Fibroblast of lung (primary cell): Measurements from ENCODE around the gene CERKL.

Experiments used
- CTCF ChIP-seq, 2 donors: IDR thresholded peaks in 1 of 2; conservative IDR thresholded peaks in 1 of 2; 1 replicate in 1 of 2; 2 replicates in 1 of 2; pipeline ENCODE4 v1.5.1; 2011 to 2012; ENCODE audit warnings: low read length in 2 of 2, control low read depth in 1 of 2, inconsistent platforms in 1 of 2, low read depth in 1 of 2, mild to moderate bottlenecking in 1 of 2
- EZH2 ChIP-seq: IDR thresholded peaks from 2 replicates; pipeline ENCODE4 v1.5.1; 2012; ENCODE audit warnings: low read length, control low read depth, mild to moderate bottlenecking; ENCODE audit errors: missing control alignments

DNA sequence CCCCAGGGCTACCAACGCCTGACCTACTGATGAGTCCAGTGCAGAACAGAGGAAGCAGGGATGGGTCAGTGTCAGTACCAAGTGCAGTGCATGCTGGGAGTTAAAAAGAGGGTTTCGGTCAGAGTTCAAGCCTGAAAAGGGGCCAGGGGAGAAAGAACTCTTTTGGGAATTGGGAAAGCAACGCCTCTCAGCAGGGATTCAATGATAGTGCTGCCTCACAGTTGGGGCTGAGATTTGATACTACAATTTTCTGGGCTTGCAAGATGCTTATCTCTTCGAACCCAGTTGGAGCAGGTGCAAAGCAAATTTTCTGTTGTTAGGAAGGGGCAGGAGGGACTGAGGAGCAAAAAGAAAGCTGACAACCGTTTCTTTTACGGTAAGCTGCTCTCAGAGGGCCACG, 82.6 kb downstream of the CERKL start:
- TF ChIP-seq CTCF (conservative IDR thresholded peaks at IDR 0.05 in 1 of 2, IDR thresholded peaks at IDR 0.05 in 1 of 2; ENCODE audit: low read depth in 1 of 2, low read length in 2 of 2) (no peak), EZH2 (no peak)
